HG03575 (cell line): ENCODE results near the gene TACC2.

Experiments used
- ATAC-seq: cut with Tn5 transposase; IDR thresholded peaks from one replicate; pipeline ENCODE4 v1.9.1; 2021; ENCODE audit not compliant: unreplicated experiment, insufficient number of reproducible peaks, low FRiP score; ENCODE audit errors: extremely low read depth

Gene TACC2

DNA sequence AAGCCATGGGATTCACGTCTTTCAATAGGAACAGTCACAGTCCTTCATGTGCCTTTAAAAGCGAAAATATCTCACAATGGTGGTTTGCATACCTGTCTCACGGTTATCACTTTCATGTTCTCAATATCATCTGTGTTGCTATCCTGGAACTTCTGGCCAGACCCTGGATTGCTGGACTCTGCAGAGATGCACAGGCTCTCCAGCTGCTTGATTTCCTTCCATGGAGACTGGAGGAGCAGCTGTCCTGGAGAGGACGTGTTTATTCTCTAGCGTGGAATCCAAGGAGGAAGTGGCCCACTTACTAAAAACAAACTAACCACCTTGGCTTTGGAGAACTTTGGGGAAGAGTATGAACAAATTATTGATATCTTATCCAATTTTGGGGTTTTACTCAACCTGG, 298.6 kb downstream of the TACC2 start:
- ATAC-seq: no peak

DNA sequence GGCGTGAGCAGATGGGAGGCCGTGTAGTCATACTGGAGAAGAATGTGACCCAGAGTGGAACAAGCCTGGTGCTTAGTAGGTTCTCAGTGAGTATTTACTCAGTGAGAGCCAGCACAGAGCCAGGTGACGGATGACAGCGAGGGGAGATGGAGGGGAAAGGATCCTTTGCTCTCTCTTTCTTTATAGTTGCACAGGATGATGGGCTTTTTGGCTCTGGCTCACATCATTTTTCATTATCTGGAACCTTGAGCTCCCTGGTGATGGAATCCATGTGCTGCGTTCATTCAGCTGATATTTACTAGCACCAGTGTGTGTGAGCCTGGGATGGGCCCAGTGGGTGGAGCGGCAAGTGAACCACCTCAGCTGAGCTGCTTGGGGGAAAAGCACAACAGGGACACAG, 299.3 kb downstream of the TACC2 start:
- no peak for ATAC-seq

DNA sequence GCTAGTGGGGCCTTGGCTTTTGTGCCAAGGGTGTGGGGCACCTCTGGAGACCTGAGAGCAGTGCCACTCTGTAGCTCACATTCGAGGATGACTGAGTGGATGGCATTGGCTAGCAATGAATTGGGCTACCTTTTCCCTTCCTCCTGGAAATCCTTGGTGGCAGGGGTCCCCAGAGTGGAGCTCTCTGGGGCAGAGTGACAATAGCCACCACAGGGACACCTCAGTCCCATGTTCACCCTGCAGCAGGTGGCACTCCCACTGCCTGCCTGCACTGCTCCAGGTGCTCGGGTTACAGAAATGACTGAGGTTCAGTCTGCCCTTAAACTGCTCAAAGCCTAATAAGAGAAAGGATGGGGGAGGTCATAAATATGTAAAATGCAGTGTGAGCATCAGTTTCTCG, 300.0 kb downstream of the TACC2 start:
- ATAC-seq: no peak

DNA sequence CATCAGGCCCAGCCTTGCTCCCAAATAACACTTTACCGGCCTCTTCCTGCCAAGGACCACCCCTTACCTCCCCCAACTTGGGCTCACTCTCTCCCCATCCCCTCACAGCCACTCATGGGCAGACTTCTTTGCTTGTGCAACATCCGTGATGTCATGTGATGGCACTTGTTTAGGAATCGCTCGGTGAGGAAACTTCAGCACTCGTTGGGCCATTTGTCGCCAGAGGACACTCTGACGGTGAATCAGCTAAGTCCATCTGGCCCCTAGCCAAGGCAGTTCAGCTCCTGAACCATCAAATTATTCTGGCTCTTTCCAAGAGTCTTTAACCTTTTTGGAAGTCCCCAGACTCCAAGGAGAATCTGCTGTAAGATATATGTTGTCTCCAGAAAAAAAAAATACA, 301.4 kb downstream of the TACC2 start:
- no peak for ATAC-seq

DNA sequence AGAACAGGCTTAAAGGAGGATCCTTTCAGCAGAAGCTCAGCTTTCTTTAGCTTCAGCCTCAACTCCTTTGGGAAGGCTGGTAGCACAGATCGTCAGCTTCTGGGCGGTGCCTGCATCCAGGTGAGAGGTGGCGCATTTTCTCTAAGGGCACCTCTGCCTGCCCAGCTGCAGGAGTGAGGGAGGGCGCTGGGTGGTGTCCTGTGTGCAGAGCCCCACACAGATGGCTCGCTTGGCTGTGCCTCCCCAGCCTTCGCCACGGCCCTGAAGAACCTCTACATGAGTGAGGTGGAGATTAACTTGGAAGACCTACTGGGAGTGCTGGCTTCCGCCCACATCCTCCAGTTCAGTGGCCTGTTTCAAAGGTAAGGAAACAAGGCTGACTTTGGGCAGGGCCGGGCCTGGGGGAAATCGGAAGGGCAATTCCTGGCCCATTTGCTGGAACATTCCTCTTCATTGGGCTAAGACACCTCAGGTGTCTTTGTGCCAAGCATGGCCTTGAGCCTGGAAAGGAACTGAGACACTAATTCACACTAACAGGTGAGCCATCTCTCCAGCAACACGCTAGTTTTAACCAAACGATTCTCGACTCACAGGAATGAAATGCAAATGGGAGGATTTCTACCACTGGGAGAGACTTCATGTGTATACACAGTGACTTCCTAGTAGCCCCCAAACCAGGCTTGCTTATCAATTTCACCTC, 302.0 kb downstream of the TACC2 start:
- no peak for ATAC-seq

DNA sequence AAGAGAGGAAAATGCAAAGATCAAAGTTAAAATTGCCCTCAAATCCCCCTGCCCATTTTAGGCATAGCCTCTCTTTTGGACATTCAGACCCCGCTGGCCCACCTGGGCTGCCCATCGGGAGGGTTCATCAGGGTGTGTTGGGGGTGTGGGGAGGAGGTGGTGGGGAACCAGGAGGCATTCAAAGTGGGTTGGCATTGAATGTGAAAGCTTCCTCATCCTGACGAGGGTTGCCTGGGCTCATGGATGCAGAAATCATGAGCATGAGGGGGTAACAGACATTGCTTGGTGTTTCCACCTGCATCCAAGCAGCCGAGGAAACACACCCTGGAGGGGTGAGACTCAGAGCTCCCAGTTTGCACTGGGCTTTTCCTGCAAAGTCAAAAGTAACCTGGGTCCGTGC, 302.8 kb downstream of the TACC2 start:
- no peak for ATAC-seq

DNA sequence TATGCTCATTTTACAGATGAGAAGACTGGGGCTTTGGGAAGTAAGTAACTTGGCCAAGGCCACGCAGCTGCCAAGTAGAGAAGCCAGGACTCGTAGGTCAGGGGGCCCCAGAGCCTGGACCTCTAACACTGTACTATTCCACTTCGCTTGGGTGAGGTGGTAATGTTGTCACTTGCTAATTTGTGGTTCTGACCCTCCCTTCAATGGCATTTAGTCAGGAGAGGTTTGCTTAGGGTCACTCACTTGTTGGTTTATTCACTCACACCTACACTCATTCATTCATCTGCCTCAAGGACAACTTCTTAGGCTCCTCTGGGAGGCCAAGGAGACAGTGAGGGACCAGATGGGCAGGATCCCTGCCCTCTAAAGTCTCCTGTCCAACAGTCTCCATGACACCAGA, 303.4 kb downstream of the TACC2 start:
- no peak for ATAC-seq

DNA sequence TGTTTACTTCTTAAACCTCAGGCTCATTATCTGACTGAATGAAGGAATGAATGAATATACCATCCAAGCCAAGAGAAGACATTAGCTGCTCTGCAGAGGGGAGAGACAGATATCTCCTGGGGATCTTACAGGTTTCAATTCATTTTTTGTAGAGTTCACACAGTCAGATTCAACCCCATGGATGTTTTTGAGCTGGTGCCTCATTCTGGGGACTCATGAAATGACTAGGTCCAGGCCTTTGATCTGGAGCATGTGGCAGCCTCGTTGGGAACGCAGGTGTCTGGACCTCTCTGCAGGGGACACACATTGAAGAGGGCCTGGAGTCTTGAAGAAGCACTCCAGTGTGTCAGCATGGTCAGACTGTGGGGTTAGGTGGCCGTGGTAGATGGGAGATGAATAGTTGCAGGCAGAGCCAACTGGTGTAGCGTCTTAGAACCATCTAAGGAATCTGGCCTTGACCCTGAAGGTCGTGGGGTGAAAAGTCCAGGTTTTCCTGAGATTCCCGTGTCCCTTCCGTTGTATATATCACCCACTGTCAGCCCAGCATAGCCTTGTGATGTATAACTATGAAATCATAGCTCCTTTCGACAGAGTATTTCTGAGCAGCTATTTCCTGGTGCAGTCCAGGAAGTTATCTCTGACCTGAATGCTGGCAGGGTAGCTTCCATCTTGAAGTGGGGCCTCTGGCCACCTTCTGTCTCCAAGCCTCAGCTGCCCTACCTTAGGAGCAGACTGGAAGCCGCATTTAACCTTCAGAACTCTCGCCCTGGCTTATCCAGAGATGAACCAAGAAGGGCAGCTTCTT, 304.4 kb downstream of the TACC2 start:
- ATAC-seq: no peak

DNA sequence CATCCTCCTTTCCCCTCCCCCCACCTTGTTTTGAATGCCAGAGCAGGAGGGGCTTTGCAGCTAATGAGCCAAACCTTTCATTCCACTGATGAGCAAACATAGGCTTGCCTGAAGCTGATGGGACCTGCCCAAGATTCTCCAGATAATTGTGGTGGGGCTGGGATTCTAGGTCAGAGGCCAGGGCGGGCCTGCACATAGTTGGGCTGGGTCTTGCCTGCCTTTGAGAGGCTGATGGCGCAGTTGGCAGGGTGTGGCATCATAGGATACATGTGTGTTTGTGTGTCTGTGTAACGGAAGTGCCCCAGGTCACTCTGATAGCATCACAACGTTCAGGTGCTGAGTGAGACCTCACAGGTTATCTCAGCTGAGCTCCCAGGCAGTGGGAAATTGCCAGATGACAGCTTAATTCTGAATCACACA, 305.0 kb downstream of the TACC2 start:
- no peak for ATAC-seq

DNA sequence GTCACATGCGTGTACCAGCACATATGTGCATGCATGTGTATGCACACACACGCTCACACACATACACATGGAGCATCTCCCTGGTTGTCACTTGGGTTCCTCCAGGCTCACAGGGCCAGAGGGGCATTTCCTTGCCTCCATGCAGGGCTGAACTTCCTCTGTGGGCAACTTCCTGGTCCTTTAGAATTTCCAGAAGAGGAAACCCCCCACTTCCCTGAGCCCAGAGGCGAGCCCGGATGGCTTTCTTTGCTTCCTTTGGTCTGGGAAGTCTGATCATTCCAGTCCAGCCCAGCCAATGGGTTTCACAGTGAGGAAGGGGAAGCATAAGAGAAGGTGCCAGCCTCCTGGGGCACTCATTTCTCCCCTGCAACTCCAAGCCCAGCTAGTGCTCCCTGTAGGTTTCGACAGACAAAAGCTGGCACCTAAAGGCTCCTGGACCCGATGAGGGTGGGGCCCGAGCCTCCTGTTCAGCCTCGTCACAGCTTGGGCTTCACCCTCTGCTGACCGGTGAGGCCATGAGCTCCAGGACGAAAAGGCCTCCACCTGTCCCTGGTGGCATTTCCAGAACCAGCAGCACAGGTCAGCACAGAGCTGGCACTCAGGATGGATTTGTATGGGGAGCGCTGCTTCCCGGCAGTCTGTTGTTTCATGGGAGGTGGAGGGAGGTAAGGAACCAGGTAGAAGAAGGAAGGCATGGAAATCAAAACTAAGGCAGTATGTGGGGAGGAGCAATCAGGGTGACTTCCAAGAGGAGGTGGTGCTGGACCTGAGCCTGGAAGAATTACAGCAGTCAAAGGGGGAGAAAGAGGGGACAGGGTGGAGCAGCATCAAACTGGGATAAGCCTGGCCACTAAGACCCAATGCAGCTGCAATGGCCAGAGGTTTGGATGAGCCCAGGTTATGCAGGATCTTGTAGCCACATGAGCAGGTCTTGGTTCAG, 305.8 kb downstream of the TACC2 start:
- no peak for ATAC-seq

DNA sequence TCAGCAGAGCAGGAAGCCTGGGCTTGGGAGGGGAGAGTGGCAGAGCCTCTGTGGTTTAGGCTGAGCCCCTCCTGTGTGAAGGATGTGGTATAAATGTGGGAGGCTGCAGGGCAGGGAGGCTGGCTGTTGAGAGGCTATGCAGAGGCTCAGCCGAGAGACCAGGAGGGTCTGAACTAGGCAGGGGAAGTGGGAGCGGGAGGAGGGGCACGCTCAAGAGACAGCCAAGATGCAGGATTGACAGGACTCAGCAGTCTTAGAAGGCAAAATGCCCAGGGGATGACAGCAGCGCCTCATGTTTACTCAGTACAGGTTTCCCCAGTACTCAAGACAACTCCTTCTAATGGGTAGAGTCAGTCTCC, 306.5 kb downstream of the TACC2 start:
- ATAC-seq: no peak

DNA sequence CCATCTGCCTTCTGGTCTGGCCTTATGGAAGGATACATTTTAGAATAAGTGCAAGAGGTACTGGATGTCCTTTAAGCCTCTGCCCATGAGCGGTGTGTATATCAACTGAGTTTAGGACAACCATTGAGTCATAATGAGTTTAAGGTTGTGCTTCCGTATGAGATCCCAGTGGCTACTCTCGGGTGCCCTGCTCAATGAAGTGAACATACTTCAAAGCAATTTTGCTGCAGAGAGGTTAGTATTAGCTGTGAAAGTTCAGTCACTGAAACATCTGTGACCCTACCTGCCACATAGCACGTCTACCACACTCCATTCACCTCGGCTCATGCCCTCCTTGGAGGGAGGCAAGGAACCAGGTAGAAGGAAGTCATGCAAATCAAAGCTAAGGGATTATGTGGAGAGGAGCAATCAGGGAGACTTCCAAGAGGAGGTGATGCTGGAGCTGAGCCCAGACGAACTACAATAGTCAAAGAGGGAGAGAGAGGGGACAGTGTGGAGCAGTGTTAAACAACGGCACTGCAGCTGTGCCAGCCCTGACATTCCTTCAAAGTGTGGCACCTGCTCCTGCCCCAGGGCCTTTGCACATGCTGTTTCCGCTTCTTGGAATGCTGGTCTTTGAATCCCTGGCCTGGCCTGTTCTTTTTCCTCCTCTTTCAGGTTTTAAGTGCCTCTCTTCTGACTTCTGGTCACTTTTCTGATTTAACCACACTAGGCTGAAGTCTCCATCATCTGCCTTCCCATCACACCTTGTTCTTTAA, 307.6 kb downstream of the TACC2 start:
- no peak for ATAC-seq

DNA sequence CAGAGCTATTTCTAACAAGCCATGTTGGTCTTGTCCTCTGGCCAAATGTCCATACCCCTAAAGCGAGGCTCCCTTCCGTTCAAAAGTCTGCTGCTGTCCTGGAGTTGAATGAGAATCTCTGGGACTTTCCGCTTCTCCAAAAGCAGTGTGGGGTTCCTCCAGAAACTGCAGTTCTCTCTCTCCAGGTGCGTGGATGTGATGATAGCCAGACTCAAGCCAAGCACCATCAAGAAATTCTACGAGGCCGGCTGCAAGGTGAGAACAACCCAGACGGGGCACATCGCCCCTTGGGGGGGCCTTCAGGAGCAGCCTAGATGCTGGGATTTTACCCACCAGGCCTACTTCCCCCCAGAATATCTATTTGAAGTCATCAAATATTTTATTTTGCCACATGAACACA, 308.6 kb downstream of the TACC2 start:
- ATAC-seq: no peak

DNA sequence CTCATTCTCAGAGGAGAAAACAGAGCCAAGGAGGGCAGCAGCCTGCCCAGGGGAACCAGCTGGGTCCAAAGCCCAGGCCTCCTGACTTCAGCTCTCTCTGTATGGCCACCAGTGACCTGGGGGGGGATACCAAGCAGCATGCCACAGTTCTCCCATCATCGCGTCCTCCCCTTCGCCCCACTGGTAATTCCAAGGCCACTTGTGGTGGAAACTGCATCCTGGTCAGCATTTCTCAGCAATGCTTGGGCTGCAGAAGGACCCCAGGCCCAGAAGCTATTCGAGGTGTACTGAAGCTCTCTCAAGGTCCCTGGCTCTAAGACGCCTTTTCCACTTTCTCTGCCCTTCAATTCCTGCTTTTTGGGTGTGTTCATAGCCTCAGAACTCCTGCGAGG, 309.2 kb downstream of the TACC2 start:
- ATAC-seq: no peak

DNA sequence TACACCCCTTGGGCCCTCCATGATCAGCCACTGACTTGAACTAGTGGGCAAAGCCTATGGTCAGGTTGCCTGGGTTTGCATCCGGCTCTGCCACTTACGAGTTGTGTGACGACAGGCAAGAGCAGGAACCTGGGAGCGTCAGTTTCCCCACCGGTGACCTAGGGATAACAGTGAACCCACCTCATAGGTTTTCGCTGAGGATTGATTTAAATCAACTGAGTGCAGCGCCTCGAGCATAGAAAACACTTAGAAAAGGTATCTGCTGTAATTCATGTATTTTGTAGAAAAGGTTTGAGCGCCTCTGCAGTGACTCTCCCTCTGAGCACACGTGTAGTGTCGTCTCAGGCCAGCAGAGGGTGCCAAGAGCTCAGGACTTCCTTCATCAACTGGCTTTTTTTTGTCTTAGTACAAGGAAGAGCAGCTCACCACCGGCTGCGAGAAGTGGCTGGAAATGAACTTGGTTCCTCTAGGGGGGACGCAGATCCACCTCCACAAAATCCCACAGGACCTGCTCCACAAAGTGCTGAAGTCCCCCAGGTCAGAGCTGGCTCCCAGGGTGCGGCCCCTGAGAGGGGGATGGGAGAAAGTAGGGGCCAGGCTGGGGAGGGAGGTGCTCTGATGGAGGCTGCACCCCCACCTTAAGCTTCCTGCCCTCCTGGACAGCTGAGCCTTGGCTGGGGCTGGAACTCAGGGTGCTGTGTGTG, 309.8 kb downstream of the TACC2 start:
- ATAC-seq: no peak

DNA sequence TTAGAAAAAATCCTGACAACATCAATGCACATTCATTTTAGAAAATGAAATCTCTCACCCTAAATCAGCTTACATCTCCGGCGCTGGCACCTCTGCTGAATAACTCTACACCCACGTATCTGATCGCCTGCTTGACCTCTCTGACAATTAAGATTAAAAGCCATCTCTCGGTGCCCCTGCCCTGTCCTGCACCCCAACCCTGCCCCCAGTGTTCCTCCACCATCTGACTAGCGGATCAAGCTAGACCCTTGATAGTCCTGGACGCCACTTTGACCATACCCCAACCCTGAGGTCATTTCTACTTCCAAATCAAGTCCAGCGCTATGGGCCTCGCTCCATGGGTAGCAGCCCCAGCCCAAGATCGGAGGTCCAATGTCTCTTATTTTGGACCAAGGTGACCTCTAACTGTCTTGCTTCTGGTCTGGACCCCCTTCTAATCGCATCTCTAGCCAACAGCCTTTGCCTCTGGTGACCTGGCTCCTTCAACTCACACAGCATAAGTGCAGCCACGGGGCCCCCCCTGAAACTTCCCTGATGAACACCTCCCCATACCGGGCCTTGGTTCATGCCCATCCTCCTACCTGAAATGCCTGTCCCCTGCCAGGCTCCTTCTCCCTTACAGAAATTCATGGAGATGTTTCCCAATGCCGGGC, 310.6 kb downstream of the TACC2 start:
- ATAC-seq: no peak

DNA sequence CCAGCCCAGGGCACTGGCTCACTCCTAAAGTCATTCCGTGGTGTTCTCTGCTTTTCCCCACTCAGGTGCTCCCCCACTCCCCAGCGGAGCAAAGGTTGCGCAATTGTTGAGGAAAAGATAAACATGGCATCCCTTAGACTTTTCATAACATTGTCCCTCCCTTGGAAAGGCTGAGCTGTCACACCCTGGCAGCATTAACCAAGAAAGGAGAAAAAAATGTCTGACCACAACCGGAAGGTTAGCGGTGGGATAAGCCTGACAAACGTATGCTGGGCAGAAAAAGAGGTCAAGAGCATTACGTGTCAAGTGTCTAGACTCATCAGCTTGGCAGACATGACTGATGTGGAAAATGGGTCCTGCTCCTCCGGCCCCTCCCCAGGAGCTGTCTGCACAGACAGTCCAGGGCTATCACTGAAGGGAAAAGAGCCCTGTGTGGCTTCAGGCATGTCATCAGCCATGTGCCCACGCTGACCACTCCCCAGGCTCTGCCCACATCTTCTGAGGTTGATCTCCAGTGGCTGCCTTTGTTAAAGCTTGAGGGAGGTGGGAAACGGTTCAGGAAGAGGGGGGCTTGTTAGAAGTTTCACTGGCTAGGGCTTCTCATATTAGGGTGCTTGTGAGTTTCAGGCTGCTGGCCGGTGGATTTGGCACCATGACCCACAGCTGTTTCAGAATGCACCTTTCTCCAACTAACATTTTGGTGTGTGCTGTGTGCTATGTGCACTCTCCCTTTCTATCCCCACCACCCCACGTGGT, 312.3 kb downstream of the TACC2 start:
- ATAC-seq: no peak

DNA sequence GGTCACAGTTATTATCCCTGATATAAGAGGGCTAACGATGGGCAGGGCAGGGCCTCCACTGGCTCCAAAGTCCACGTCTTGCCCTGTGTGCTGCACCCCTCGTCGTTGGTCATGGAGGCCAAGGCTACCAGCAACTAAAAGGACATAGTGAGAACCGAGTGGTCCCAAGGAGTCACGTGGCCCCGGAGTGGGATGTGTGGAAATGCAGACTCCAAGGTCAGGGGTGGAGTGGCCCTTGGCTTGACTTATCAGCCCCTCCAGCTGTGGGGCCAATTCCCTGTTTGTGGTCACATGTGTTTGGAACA, 312.8 kb downstream of the TACC2 start:
- ATAC-seq: no peak
